Measurements from ENCODE around the gene SLC25A20. TPM values are rescaled to one million over a fixed set of nuclear protein-coding genes. Genes with fewer than 3 reads are reported as not detected.
A peak's percentile ranks its signal among the peaks of the same experiment; 100 is the strongest.

SLC25A20 gene
- total RNA-seq, 1 donor from 2014 or later: 14.8 TPM

GRCh38 chr3:48897460-48898376 lies 964 bp downstream of the SLC25A20 start:
- DNase-seq: no peak

- no peak for DNase-seq
Measured at GRCh38 chr3:48896936-48897335, 1.7 kb downstream of the SLC25A20 start.

- no peak for DNase-seq
Measured at GRCh38 chr3:48894516-48894915, 4.2 kb downstream of the SLC25A20 start.

- DNase-seq: no peak
Measured at GRCh38 chr3:48891606-48892005, 7.1 kb downstream of the SLC25A20 start.

GRCh38 chr3:48885753-48886152 lies 12.9 kb downstream of the SLC25A20 start:
- DNase-seq: no peak

- DNase-seq: no peak
Measured at GRCh38 chr3:48881652-48882114, 17.0 kb downstream of the SLC25A20 start.

- no peak for DNase-seq
Measured at GRCh38 chr3:48881006-48881405, 17.7 kb downstream of the SLC25A20 start.

- DNase-seq: no peak
Measured at GRCh38 chr3:48879994-48880377, 18.7 kb downstream of the SLC25A20 start.

- DNase-seq: no peak
Measured at GRCh38 chr3:48879307-48879993, 19.2 kb downstream of the SLC25A20 start.

GRCh38 chr3:48877671-48878070 lies 21.0 kb downstream of the SLC25A20 start:
- DNase-seq: no peak

- no peak for DNase-seq
Measured at GRCh38 chr3:48863122-48863521, 35.6 kb downstream of the SLC25A20 start.

- no peak for DNase-seq
Measured at GRCh38 chr3:48859206-48859605, 39.5 kb downstream of the SLC25A20 start.

- DNase-seq: no peak
Measured at GRCh38 chr3:48858709-48859108, 40.0 kb downstream of the SLC25A20 start.

GRCh38 chr3:48857641-48858040 lies 41.0 kb downstream of the SLC25A20 start:
- DNase-seq: no peak

- DNase-seq: no peak
Measured at GRCh38 chr3:48856469-48856868, 42.2 kb downstream of the SLC25A20 start.

GRCh38 chr3:48855681-48856447 lies 42.8 kb downstream of the SLC25A20 start:
- DNase-seq: no peak

GRCh38 chr3:48852151-48852550 lies 46.5 kb downstream of the SLC25A20 start:
- no peak for DNase-seq

- DNase-seq: no peak
Measured at GRCh38 chr3:48851407-48851806, 47.3 kb downstream of the SLC25A20 start.

- DNase-seq: no peak
Measured at GRCh38 chr3:48848816-48849515, 49.7 kb downstream of the SLC25A20 start.

- peak; percentile 81 for DNase-seq
Measured at GRCh38 chr3:48847504-48848423, 50.9 kb downstream of the SLC25A20 start, which contains the start of gene PRKAR2A. Gene PRKAR2A (minus strand): TSS chr3:48847874. CDS start chr3:48847596, 278 bp downstream.

- DNase-seq: no peak
Measured at GRCh38 chr3:48847053-48847503, 51.6 kb downstream of the SLC25A20 start.
